NCI-H146 (cell line): Measurements from ENCODE around the gene MKLN1.
"Not testable (repeated sequence)": the region's sequence is repeated elsewhere in the genome, so short reads cannot be mapped to it uniquely, and the experiment has no call there.

Experiments
- DNase-seq: peaks from one replicate; lab custom pipeline; 2025; lab: John Stamatoyannopoulos, UW

Gene MKLN1

GRCh38 chr7:131312838-131313237 is 14.8 kb upstream of the MKLN1 start:
- no peak for DNase-seq

GRCh38 chr7:131320603-131321002 is 7.1 kb upstream of the MKLN1 start:
- no peak for DNase-seq

GRCh38 chr7:131321656-131322055 is 6.0 kb upstream of the MKLN1 start:
- no peak for DNase-seq

GRCh38 chr7:131322061-131322460 is 5.6 kb upstream of the MKLN1 start:
- no peak for DNase-seq

GRCh38 chr7:131322861-131323260 is 4.8 kb upstream of the MKLN1 start:
- no peak for DNase-seq

- no peak for DNase-seq
These were observed 2.4 kb upstream of the MKLN1 start for GRCh38 chr7:131325179-131325840.

- no peak for DNase-seq
These were observed 1.1 kb upstream of the MKLN1 start for GRCh38 chr7:131326576-131326975.

- peak; percentile 43 for DNase-seq
These were observed 539 bp upstream of the MKLN1 start for GRCh38 chr7:131327049-131327625.

- no peak for DNase-seq
These were observed 900 bp downstream of the MKLN1 start for GRCh38 chr7:131328377-131329175.

GRCh38 chr7:131329176-131329570 is 1.5 kb downstream of the MKLN1 start:
- DNase-seq = no peak

GRCh38 chr7:131330299-131330698 is 2.6 kb downstream of the MKLN1 start:
- DNase-seq = no peak

- DNase-seq = no peak
These were observed 4.1 kb downstream of the MKLN1 start for GRCh38 chr7:131331806-131332205.

GRCh38 chr7:131332729-131333128 is 5.1 kb downstream of the MKLN1 start:
- DNase-seq = not testable (repeated sequence)

GRCh38 chr7:131335639-131336381 is 8.1 kb downstream of the MKLN1 start:
- DNase-seq = no peak

- no peak for DNase-seq
These were observed 9.3 kb downstream of the MKLN1 start for GRCh38 chr7:131336956-131337355.

GRCh38 chr7:131338173-131338572 is 10.5 kb downstream of the MKLN1 start:
- DNase-seq = no peak

- no peak for DNase-seq
These were observed 11.2 kb downstream of the MKLN1 start for GRCh38 chr7:131338691-131339390.

GRCh38 chr7:131341690-131342089 is 14.0 kb downstream of the MKLN1 start:
- no peak for DNase-seq

GRCh38 chr7:131342864-131343442 is 15.3 kb downstream of the MKLN1 start:
- DNase-seq = no peak

- peak; percentile 15 for DNase-seq
These were observed 19.4 kb downstream of the MKLN1 start for GRCh38 chr7:131346885-131347592.

GRCh38 chr7:131352032-131352431 is 24.4 kb downstream of the MKLN1 start:
- DNase-seq = no peak
